ENCODE data around the gene CIB4.

Gene CIB4

GRCh38 chr2:26605195-26605998 is 35.8 kb downstream of the CIB4 start:
- no peak for DNase-seq

DNA sequence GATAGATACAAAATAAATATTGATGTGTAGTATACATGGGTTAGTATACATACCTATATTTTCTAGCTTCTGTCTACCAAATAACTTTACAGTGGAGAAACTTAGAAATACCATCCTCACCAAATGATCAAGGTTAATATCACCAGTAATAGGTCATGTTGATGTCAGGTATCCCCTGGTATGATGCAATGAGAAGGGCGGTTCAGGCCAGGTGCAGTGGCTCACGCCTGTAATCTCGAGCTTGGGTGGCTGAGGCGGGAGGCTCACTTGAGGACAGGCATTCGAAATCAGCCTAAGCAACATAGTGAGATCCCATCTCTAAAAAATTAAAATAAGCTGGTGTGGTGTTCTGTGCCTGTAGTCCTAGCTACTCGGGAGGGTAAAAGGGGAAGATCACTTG is 38.6 kb downstream of the CIB4 start:
- no peak for DNase-seq

DNA sequence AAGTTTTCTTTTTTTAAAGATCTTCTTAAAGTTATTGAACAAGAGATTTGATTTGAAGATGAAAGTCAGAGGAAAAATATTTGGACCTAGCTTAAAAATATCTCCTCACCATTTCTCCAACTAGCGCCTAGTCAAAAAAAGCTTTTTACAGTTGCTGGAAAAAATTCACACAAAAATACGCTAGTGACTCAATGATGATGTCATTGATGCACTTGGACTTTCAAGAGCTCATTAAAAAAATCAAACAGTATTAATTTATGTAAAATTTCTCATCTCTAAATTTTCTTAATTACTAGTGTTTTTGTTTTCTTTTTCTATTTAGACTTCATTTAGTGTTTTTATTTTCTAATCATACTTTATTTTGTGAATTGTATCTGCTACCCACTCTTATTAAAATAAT is 41.8 kb downstream of the CIB4 start:
- no peak for DNase-seq

DNA sequence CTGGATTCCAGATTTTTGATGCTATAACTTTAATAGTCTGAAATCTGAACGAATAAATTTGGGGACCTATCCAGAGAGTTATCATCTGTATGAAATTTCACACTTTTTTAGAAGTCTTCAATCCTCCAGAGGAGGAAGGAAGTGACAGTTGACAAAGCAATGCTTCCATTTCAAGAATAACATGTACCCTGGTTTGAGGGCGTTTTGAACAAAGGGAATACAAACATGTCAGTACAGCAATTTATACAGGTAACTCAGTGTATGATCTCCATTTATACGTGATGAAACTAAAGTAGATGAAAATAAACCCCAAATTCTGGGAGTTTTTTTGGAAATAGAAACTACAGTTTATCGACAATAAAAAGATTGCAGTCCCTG is 42.2 kb downstream of the CIB4 start:
- DNase-seq, result no peak

DNA sequence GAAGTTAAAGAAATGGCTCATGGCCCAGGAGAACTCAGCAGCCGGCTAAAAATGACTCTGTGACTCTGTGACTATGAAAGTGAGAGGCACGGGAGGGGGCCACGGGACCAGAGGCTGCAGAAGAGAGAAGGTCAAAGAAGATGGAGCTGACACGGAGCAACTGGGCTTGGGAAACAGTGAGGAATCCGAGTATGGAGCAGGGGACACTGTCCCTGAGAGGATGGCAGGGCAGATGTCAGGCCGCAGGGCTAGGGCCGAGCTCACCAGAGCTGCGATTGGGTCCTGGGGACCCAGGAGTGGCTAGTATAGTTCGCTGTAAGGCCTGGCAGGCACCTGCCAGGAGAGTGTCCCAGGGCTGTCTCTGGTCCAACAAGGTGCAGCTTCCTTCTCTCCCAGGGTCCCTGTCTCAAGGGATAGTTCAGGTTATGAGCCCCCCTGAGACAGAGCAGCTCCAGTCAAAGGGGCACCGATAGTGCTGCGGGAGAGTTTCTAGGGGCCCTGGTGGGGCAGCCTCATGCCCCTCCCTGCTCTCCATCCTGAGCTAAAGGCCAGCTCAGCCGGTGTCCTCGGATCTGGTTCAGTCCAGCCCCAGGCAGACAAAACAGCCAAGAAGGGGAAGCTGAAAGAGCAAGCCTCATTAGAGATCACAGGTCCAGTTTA is 42.7 kb downstream of the CIB4 start:
- DNase-seq, result no peak

DNA sequence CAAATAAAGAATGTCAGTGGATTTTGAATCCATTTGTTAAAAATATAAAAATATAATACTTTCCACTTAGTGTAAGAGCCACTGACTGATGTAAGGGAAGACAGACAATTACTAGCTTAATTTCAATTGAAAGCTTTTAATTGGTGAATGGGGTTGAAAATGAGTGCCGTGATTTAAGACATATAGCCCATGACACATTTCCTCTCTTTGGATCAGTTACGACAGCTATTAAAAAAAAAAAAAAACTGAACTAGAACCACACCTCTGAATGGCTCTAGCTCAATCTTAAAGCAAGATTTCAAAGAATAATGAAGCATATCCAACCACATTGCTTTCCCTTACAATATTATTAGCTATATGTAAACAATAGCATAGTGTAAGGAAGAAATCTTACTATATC is 44.0 kb downstream of the CIB4 start:
- DNase-seq, result no peak

- no peak for DNase-seq
Observed at GRCh38 chr2:26595146-26595545, 46.0 kb downstream of the CIB4 start.

- DNase-seq, result no peak
Observed at GRCh38 chr2:26591619-26592505, 49.3 kb downstream of the CIB4 start.

DNA sequence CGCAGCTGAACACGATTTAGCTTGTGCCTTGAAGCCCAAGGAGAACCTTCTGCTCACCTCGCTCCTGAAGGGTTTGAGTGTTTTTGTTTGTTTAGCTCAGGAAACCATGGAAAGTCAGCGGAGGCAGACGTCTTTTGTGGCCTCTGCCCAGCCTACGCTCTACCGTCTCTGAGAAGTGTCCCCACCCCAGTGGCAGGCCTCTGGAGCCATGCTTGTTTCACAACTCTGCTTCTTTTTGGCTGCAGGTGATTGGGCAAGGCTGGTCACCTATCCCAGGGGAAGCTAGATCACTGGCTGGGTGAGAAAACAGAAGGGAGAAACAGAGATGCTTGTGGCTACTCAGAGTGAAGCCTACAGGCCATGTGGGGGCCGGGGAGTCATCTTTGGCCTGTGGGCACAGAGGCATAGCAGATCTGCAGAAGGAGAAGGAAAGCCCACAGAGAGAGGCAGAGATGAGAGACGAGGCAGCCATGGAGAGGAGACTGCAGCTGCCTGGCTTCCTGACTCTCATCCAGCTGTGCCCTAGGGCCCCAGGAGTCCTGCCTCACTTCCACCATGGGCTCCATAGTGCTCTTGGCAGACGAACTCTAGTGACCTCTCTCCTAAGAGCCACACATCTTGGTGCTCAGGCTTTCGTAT is 50.1 kb downstream of the CIB4 start:
- DNase-seq, result no peak

- DNase-seq, result no peak
Observed at GRCh38 chr2:26590508-26590907, 50.7 kb downstream of the CIB4 start.

DNA sequence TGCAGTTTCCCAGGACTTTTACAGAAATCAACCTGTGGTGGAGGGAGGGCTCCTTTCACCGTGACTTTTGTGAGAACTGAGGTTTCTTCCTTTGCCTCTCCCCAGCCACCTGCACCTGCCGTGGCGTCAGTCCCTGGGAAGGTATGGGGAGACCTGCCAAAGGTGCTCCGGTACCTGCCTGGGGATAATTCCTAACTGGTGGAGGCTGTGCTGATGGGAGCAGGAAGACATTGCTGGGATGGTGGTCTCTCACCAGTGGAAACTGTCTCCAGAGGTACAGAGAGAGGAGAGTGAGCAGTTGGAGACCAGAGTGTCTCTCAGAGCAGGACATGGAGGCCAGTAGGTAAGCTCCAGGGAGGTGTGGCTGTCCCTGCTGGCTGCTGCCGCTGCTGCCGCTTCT is 52.6 kb downstream of the CIB4 start:
- DNase-seq, result no peak

- no peak for DNase-seq
Observed at GRCh38 chr2:26587994-26588393, 53.2 kb downstream of the CIB4 start.

GRCh38 chr2:26585966-26586365 is 55.2 kb downstream of the CIB4 start:
- no peak for DNase-seq

DNA sequence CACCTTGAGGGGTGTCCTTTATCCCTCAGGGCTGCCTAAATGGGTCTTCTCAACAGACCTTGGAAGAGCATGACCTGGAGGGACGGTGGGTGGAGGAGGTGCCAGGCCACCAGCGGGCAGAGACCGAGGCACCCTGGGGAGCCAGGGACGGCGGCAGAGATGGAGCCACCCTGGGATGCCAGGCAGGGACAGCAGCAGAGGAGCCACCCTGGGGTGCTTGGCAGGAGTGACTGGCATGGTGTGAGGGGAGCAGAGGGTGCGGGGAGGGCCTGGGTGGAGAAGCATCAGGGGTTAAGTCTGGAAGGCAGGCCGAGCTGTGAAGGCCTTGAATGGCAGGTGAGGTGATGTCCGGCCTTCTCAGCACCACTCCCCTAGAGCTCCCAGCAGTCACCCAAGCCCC is 56.1 kb downstream of the CIB4 start:
- DNase-seq, result no peak

DNA sequence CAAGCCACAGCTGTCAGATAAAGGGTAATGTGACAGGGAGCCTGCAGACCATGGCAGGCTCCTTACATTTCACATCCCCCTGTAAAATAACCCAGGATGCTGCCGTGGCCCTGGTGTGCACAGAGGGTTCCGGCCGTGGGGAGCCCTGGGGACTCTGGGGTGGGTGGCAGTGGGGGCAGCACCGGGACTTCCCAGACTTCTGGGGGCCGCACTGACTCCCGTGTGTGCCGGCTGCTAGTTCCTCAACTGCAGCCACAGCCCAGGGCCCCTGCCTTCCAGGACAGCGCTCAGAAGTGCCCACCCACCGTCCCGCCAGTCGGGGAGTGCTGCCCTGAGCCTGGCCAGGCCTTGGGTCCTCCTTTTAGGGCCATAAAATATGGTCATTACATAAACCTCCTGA is 56.5 kb downstream of the CIB4 start:
- no peak for DNase-seq

GRCh38 chr2:26584191-26584590 is 57.0 kb downstream of the CIB4 start:
- no peak for DNase-seq

- no peak for DNase-seq
Observed at GRCh38 chr2:26583381-26583911, 57.7 kb downstream of the CIB4 start.

DNA sequence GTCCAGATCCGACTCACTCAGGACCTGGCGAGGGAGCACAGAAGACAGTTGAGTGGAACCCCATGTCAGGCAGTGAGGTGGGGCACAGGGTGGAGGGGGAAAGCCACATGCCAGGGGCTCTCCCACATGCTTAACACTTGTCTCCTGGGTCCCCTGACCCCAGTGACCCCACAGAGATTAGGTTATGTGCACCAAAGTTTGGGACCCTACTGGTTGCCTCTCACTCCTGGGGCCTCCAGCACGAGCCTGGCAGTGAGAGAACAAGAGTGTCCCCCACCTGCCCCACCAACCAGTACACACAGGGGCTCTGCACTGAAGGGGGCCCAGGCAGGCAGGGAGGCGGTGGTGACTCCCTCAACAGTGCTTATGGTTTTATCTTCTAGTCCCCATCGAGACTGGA is 58.3 kb downstream of the CIB4 start:
- no peak for DNase-seq

DNA sequence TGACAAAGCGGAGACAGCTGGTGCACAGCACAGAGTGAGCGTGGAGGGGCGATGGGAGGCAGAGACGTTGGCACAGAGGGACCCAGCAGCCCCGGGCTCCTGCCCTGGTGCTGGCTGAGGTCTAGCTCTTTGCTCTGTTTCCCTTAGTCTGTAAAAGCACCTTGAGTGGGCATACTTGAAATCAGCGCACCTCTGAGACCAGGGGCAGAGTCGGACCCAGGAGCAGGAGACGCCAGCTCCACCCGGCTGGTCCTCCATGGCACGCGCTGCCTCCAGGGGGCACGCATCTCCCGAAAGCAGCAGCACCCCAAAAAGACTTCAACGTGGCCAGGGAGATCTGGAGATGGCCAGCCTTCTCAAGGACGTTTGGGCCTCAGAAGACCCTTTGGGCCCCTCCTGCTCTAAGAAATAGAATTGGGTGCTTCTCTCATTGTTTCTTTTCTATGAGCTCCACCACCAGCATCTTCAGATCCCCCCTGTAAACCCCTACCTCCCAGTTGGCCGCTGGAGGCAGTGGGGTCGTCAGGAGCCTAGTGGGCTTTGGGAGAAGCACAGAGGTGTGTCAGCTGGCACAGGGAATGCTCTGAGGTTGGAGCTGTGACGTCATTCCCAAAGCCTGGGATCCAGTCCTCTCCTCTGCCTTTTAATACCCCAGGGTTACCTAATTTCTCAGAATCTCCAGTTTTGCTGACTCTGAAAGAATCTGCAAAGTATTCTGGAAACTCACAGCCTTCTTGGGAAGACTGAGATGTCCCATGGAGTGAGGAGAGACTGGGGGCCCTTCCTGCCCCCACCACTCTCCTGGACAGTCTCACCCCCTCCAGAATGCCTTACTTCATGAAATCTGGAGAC is 58.9 kb downstream of the CIB4 start:
- no peak for DNase-seq

DNA sequence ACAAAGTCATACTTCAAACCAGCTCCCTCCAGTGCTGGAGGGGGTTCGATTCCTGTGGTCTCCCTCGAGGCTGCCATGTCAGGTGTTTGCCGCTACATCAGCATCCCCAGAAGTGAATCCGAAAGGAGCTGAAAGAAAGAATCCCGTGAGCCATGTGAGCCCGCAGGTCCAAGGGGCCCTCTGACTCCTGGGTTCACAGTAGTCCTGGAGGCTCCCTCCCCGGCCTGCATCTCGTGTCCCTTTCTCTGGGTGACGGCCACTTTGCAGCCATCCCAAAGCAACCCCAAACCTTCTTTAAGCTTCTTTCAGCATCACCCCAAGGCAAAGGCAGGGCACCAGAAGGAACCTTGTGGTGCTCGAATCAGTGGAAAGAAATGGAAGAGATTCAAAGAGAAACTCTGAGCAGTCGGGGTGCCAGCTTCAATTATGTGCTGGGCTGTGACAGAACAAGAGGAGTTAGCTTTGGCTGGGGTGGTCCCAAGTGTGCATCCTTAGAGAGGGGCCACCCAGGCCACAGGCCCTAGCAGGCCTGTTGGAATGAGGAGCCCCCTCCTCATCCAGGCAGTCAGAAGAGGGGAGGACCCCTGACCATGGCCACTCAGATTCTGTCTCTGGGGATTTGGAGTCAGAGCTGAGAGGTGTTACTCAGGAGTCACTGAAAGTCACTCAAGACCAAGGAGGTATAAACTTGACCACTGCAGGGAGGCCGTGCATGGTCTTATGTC is 59.7 kb downstream of the CIB4 start:
- DNase-seq, result no peak

- DNase-seq, result no peak
Observed at GRCh38 chr2:26580751-26581150, 60.4 kb downstream of the CIB4 start.

Data from cortex of kidney (tissue), 1 donor.